ENCODE results near the gene GSK3B.

The GSK3B gene

DNA sequence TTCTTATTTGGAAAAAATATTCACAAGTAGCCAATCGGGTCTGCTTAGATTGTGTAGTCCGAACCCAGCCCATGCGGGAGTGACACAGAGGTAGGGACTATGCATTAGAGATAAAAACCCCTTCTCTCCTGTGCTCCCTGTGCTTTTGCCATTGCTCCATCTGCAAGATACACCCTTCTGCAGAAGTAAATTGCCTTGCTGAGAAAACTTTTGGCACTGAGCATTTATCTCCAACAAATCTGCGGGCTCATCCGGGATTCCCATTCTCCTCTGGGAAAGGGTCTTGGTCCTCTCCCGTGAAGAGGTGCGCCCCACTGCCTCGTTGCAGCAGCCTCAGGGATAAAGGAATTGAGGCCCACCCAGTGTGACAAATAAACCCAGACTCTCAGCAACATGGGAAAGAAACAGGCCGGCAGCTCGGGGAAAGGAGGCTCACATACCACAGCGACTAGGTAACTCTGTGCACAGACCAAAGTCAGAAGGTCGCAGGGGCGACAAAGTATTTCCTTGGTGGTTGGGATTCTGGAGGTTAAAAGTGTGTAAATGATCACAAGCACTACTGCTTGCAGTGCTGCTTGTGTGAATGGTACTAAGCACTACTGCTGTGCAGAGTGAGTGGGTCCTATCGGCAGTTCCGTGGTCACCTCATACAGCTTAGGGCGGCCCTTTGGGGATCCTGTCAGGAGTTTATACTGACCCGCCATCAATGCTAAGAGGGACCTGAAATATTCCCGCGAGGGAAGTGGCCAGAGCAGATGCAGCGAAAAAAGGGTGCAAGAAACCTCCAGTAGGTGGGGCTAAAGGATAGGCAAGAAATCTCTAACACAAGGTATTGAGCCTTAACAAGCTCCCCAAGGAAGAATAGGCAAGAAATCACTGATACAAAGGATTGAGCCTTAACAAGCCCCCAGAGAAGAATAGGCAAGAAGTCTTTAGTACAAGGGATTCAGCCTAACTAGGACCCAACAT is 54.3 kb downstream of the GSK3B start:
- Histone ChIP-seq H3K36me3 (ENCODE audit: insufficient read depth, low read length) (peaks cover 58% of the 10 kb centered on the region), H4K20me1 (ENCODE audit: insufficient read depth, low read length) (peaks cover 34% of the 10 kb centered on the region; the same call in 1 of the 2 replicates), H3K27ac (ENCODE audit: low read length) (no peak overlapping the region), H3K4me1 (ENCODE audit: insufficient read depth, low read length) (no peaks in the 10 kb centered on the region), H3K4me3 (ENCODE audit: low read depth in 1 of 2, low read length in 2 of 2) (no peak overlapping the region), H3K4me2 (ENCODE audit: insufficient read depth, low read length) (no peak overlapping the region), H3K9ac (ENCODE audit: low read depth, low read length) (no peak overlapping the region), H3K27me3 (ENCODE audit: insufficient read depth, low read length, poor library complexity) (no peaks in the 10 kb centered on the region), H2AFZ (ENCODE audit: low read depth, low read length) (no peak overlapping the region), H3K79me2 (ENCODE audit: insufficient read depth, low read length) (peaks cover 100% of the 10 kb centered on the region), H3K9me3 (ENCODE audit: insufficient read depth, low read length, severe bottlenecking) (peaks cover 46% of the 10 kb centered on the region)
- no peak for DNase-seq
- TF ChIP-seq EZH2 (IDR thresholded peaks at IDR 0.05; ENCODE audit: borderline replicate concordance, low read depth, low read length, severe bottlenecking): no peak
- TF ChIP-seq, protein P1, sequence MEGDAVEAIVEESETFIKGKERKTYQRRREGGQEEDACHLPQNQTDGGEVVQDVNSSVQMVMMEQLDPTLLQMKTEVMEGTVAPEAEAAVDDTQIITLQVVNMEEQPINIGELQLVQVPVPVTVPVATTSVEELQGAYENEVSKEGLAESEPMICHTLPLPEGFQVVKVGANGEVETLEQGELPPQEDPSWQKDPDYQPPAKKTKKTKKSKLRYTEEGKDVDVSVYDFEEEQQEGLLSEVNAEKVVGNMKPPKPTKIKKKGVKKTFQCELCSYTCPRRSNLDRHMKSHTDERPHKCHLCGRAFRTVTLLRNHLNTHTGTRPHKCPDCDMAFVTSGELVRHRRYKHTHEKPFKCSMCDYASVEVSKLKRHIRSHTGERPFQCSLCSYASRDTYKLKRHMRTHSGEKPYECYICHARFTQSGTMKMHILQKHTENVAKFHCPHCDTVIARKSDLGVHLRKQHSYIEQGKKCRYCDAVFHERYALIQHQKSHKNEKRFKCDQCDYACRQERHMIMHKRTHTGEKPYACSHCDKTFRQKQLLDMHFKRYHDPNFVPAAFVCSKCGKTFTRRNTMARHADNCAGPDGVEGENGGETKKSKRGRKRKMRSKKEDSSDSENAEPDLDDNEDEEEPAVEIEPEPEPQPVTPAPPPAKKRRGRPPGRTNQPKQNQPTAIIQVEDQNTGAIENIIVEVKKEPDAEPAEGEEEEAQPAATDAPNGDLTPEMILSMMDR (IDR thresholded peaks at IDR 0.05; ENCODE audit: borderline replicate concordance, extremely low read depth, low read length, poor library complexity, severe bottlenecking): peak; percentile 37
- no peak for ATAC-seq (ENCODE audit: insufficient read depth, low read depth)

GRCh38 chr3:120033596-120033995 is 60.7 kb downstream of the GSK3B start:
- no peak overlapping the region for H3K9ac ChIP-seq (ENCODE audit: low read depth, low read length)
- DNase-seq: peak; percentile 18
- H3K27me3 ChIP-seq (ENCODE audit: insufficient read depth, low read length, poor library complexity): no peaks in the 10 kb centered on the region
- peaks cover 100% of the 10 kb centered on the region for H3K79me2 ChIP-seq (ENCODE audit: insufficient read depth, low read length)
- H3K4me2 ChIP-seq (ENCODE audit: insufficient read depth, low read length): no peak overlapping the region
- H3K36me3 ChIP-seq (ENCODE audit: insufficient read depth, low read length): peaks cover 10% of the 10 kb centered on the region; the same call in 1 of the 2 replicates
- H4K20me1 ChIP-seq (ENCODE audit: insufficient read depth, low read length): peaks cover 54% of the 10 kb centered on the region
- H2AFZ ChIP-seq (ENCODE audit: low read depth, low read length): no peak overlapping the region
- H3K4me1 ChIP-seq (ENCODE audit: insufficient read depth, low read length): 0 out of 2 replicates have a peak, but pooled peaks cover 3% of the 10 kb centered on the region
- peaks cover 3% of the 10 kb centered on the region for H3K9me3 ChIP-seq (ENCODE audit: insufficient read depth, low read length, severe bottlenecking)
- peak; percentile 50; the same call in 1 of the 3 replicates for ATAC-seq (ENCODE audit: insufficient read depth, low read depth)
- H3K4me3 ChIP-seq (ENCODE audit: low read depth in 1 of 2, low read length in 2 of 2): no peak overlapping the region
- no peak overlapping the region for H3K27ac ChIP-seq (ENCODE audit: low read length)
- TF ChIP-seq EZH2 (IDR thresholded peaks at IDR 0.05; ENCODE audit: borderline replicate concordance, low read depth, low read length, severe bottlenecking): no peak
- TF ChIP-seq, protein P1 (IDR thresholded peaks at IDR 0.05; ENCODE audit: borderline replicate concordance, extremely low read depth, low read length, poor library complexity, severe bottlenecking): no peak

GRCh38 chr3:120031561-120031960 is 62.7 kb downstream of the GSK3B start:
- H3K9me3 ChIP-seq (ENCODE audit: insufficient read depth, low read length, severe bottlenecking): no peaks in the 10 kb centered on the region
- DNase-seq (no peak), ATAC-seq (ENCODE audit: insufficient read depth, low read depth) (no peak)
- no peak overlapping the region for H3K27ac ChIP-seq (ENCODE audit: low read length)
- peaks cover 100% of the 10 kb centered on the region for H3K79me2 ChIP-seq (ENCODE audit: insufficient read depth, low read length)
- no peak overlapping the region for H2AFZ ChIP-seq (ENCODE audit: low read depth, low read length)
- no peak for TF ChIP-seq EZH2 (IDR thresholded peaks at IDR 0.05; ENCODE audit: borderline replicate concordance, low read depth, low read length, severe bottlenecking)
- TF ChIP-seq, protein P1 (IDR thresholded peaks at IDR 0.05; ENCODE audit: borderline replicate concordance, extremely low read depth, low read length, poor library complexity, severe bottlenecking): no peak
- peaks cover 3% of the 10 kb centered on the region; the same call in 1 of the 2 replicates for H3K4me1 ChIP-seq (ENCODE audit: insufficient read depth, low read length)
- 0 out of 2 replicates have a peak, but pooled peaks cover 7% of the 10 kb centered on the region for H3K36me3 ChIP-seq (ENCODE audit: insufficient read depth, low read length)
- no peaks in the 10 kb centered on the region for H3K27me3 ChIP-seq (ENCODE audit: insufficient read depth, low read length, poor library complexity)
- peaks cover 53% of the 10 kb centered on the region for H4K20me1 ChIP-seq (ENCODE audit: insufficient read depth, low read length)
- no peak overlapping the region for H3K4me3 ChIP-seq (ENCODE audit: low read depth in 1 of 2, low read length in 2 of 2)
- no peak overlapping the region for H3K4me2 ChIP-seq (ENCODE audit: insufficient read depth, low read length)
- H3K9ac ChIP-seq (ENCODE audit: low read depth, low read length): no peak overlapping the region

Data from DND-41 (cell line).